Hepatocyte (in vitro differentiated cells): ENCODE data around the gene MACROH2A2. TPM values are rescaled to one million over a fixed set of nuclear protein-coding genes. Genes with fewer than 3 reads are reported as not detected.

Source experiments
- DNase-seq: peaks from one replicate; pipeline ENCODE4 v3.0.0-alpha.2; 2016; ENCODE audit warnings: low spot score
- H2AFZ ChIP-seq: fragments of 200-600 bp; sonication (generic); 2 replicates; pipeline ENCODE4 v1.6.0; 2016; ENCODE audit warnings: antibody characterized with exemption, mild to moderate bottlenecking
- H3K27ac ChIP-seq: fragments of 200-600 bp; sonication (generic); 2 replicates; pipeline ENCODE4 v1.5.1; 2016; ENCODE audit warnings: mild to moderate bottlenecking
- H3K27me3 ChIP-seq: fragments of 200-600 bp; sonication (generic); 2 replicates; pipeline ENCODE4 v1.6.1; 2016
- H3K36me3 ChIP-seq: fragments of 200-600 bp; sonication (generic); replicated peaks from 2 replicates; pipeline ENCODE4 v1.5.1; 2016; ENCODE audit warnings: low read depth; ENCODE audit not compliant: insufficient read depth
- H3K4me1 ChIP-seq: fragments of 200-600 bp; sonication (generic); 2 replicates; pipeline ENCODE4 v1.5.1; 2016; ENCODE audit warnings: mild to moderate bottlenecking, moderate library complexity; ENCODE audit not compliant: insufficient read depth
- H3K4me2 ChIP-seq: fragments of 200-600 bp; sonication (generic); 2 replicates; pipeline ENCODE4 v1.6.0; 2016
- H3K4me3 ChIP-seq: fragments of 200-600 bp; sonication (generic); 2 replicates; pipeline ENCODE4 v1.5.1; 2016; ENCODE audit warnings: mild to moderate bottlenecking
- H3K79me2 ChIP-seq: fragments of 200-600 bp; sonication (generic); 2 replicates; pipeline ENCODE4 v1.6.0; 2017; ENCODE audit warnings: mild to moderate bottlenecking
- H3K9me2 ChIP-seq: fragments of 200-600 bp; sonication (generic); replicated peaks from 2 replicates; pipeline ENCODE4 v1.6.0; 2017; ENCODE audit warnings: mild to moderate bottlenecking; ENCODE audit not compliant: insufficient read depth
- H3K9me3 ChIP-seq: fragments of 200-600 bp; sonication (generic); 2 replicates; pipeline ENCODE4 v1.5.1; 2016; ENCODE audit warnings: low read depth, mild to moderate bottlenecking
- H4K20me1 ChIP-seq: fragments of 200-600 bp; sonication (generic); 2 replicates; pipeline ENCODE4 v1.6.0; 2016; ENCODE audit warnings: mild to moderate bottlenecking; ENCODE audit not compliant: insufficient read depth, poor library complexity, severe bottlenecking
- CTCF ChIP-seq: fragments of 200-600 bp; sonication (generic); IDR thresholded peaks from 2 replicates; pipeline ENCODE4 v1.5.1; 2016; ENCODE audit warnings: antibody characterized with exemption, mild to moderate bottlenecking; ENCODE audit not compliant: poor library complexity
- EZH2 ChIP-seq: fragments of 200-600 bp; sonication (generic); IDR thresholded peaks from 2 replicates; pipeline ENCODE4 v1.6.1; 2016; ENCODE audit warnings: antibody characterized with exemption, mild to moderate bottlenecking, borderline replicate concordance
- EZH2phosphoT487 ChIP-seq: fragments of 200-600 bp; sonication (generic); IDR thresholded peaks from one replicate; pipeline ENCODE4 v1.6.1; 2018; ENCODE audit warnings: antibody characterized with exemption, mild to moderate bottlenecking, low read depth, moderate library complexity; ENCODE audit not compliant: unreplicated experiment, severe bottlenecking
- WGBS: methylation state at CpG from one replicate; pipeline ENCODE4 v1.1.6; 2016; ENCODE audit warnings: low lambda C conversion rate; ENCODE audit errors: missing lambda C conversion rate; 5-methylcytosine and 5-hydroxymethylcytosine counted together
- polyA plus RNA-seq: library from polyadenylated mRNA; unstranded; fragments of >200 nt; fragmentation: Nextera tagmentation; extraction: Ambion mirVana; gene quantifications from 2 replicates; pipeline ENCODE4 v1.2.1, GENCODE V29; 2016
- total RNA-seq: library from RNA; depleted of rRNA; stranded (reverse); fragments of >200 nt; gene quantifications from 2 replicates; pipeline ENCODE4 v1.2.3, GENCODE V29; 2014

The MACROH2A2 gene
- total and polyA plus RNA-seq, 2 experiments from 2014 or later = 45.7 to 47.2 TPM

GRCh38 chr10:70106958-70107791 lies 54.5 kb downstream of the MACROH2A2 start:
- H3K27me3 ChIP-seq = no peaks in the 10 kb centered on the region
- no peak for DNase-seq
- H3K36me3 ChIP-seq = no peaks in the 10 kb centered on the region
- no peak overlapping the region for H3K4me3 ChIP-seq
- no peaks in the 10 kb centered on the region for H3K4me1 ChIP-seq
- H3K9me3 ChIP-seq = no peaks in the 10 kb centered on the region
- no peak overlapping the region for H2AFZ ChIP-seq
- 83% methylated on average over 22 of the region's 22 CpGs for whole genome bisulfite sequencing
- H3K79me2 ChIP-seq = no peaks in the 10 kb centered on the region
- no peak overlapping the region for H3K4me2 ChIP-seq
- no peaks in the 10 kb centered on the region for H4K20me1 ChIP-seq
- H3K9me2 ChIP-seq = no peaks in the 10 kb centered on the region
- no peak overlapping the region for H3K27ac ChIP-seq
- TF ChIP-seq CTCF = peak; percentile 43
- no peak for TF ChIP-seq EZH2phosphoT487

GRCh38 chr10:70109064-70109729 lies 56.6 kb downstream of the MACROH2A2 start:
- Histone ChIP-seq H3K79me2 (no peaks in the 10 kb centered on the region), H3K27ac (no peak overlapping the region), H3K4me2 (no peak overlapping the region), H3K36me3 (no peaks in the 10 kb centered on the region), H3K4me1 (no peaks in the 10 kb centered on the region), H3K9me2 (no peaks in the 10 kb centered on the region), H3K27me3 (no peaks in the 10 kb centered on the region), H4K20me1 (no peaks in the 10 kb centered on the region), H3K9me3 (no peaks in the 10 kb centered on the region), H3K4me3 (no peak overlapping the region), H2AFZ (no peak overlapping the region)
- 92% methylated on average over 18 of the region's 18 CpGs for WGBS
- DNase-seq = no peak
- TF ChIP-seq EZH2phosphoT487 (no peak), CTCF (no peak), EZH2 (no peak)

- Histone ChIP-seq H3K4me1 (no peaks in the 10 kb centered on the region), H3K27ac (no peak overlapping the region), H3K4me2 (no peak overlapping the region), H2AFZ (no peak overlapping the region), H3K4me3 (no peak overlapping the region), H3K79me2 (no peaks in the 10 kb centered on the region), H3K27me3 (no peaks in the 10 kb centered on the region), H3K9me2 (no peaks in the 10 kb centered on the region), H3K9me3 (no peaks in the 10 kb centered on the region), H4K20me1 (no peaks in the 10 kb centered on the region), H3K36me3 (no peaks in the 10 kb centered on the region)
- no peak for DNase-seq
- WGBS = 98% methylated on average over 22 of the region's 22 CpGs
- TF ChIP-seq EZH2 (no peak), EZH2phosphoT487 (no peak), CTCF (no peak)
These were observed 58.9 kb downstream of the MACROH2A2 start for GRCh38 chr10:70111496-70111895.
